ENCODE results near the gene NMNAT2. TPM values are rescaled to one million over a fixed set of nuclear protein-coding genes. Genes with fewer than 3 reads are reported as not detected.

Gene NMNAT2
- total RNA-seq, 4 donors from 2014 or later, result 1.7 to 2.8 (median 2.4) TPM

DNA sequence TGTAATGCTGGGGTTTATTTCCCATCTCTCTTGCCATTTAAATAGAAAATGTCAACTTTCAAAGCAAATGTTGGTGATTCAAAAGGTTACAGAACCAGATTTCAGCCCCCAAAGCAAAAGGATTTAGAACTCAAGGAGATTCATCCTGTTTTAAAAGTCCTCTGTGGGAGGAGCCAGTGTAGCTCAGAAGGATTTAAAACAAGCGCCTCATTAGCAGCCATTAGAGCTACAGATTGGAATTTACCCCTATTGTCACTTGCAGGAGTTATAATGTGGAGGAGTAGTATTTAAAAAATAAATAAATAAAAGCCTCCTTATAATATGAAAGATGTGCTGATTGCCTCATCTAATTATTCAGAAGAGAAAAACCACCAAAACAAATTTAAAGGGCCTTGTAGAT lies 124.3 kb downstream of the NMNAT2 start:
- DNase-seq (ENCODE audit: extremely low spot score), result no peak
- Histone ChIP-seq H3K9me3 (no peaks in the 10 kb centered on the region), H3K4me3 (no peak overlapping the region), H3K4me1 (peaks cover 12 to 23% (median 19%) of the 10 kb centered on the region in 4 donors), H3K27me3 (no peaks in the 10 kb centered on the region), H3K27ac (replicated peaks in 1 of 4) (no peak overlapping the region), H3K36me3 (no peaks in the 10 kb centered on the region)
- TF ChIP-seq EP300 (IDR thresholded peaks at IDR 0.05) (no peak), POLR2A (IDR thresholded peaks at IDR 0.05; ENCODE audit: low read depth) (no peak), POLR2AphosphoS5 (IDR thresholded peaks at IDR 0.05) (no peak)
- TF ChIP-seq, protein P1, sequence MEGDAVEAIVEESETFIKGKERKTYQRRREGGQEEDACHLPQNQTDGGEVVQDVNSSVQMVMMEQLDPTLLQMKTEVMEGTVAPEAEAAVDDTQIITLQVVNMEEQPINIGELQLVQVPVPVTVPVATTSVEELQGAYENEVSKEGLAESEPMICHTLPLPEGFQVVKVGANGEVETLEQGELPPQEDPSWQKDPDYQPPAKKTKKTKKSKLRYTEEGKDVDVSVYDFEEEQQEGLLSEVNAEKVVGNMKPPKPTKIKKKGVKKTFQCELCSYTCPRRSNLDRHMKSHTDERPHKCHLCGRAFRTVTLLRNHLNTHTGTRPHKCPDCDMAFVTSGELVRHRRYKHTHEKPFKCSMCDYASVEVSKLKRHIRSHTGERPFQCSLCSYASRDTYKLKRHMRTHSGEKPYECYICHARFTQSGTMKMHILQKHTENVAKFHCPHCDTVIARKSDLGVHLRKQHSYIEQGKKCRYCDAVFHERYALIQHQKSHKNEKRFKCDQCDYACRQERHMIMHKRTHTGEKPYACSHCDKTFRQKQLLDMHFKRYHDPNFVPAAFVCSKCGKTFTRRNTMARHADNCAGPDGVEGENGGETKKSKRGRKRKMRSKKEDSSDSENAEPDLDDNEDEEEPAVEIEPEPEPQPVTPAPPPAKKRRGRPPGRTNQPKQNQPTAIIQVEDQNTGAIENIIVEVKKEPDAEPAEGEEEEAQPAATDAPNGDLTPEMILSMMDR (IDR thresholded peaks at IDR 0.05), result no peak
- 100% methylated on average over 1 of the region's 1 CpG for WGBS
- intact Hi-C loops (cut with DNase I), result no loop called here

DNA sequence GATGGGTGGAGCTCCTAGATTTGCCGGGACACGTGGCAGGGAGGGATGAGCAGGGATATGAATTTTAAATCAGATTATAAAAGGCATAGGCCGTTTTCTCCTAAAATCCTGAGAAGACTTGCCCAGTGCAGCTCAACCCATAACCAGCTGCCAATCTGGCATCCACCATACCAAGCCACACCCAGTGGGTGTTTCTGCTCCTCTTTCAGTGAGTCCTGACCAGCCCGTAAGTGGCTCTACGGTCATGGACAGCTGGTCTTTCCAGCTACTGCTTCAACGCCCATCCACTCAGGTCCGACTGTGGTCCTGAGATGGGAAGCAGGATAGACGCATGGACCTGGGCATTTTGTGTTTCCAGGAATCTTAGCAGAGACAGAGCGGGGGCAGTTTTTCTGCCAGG lies 124.9 kb downstream of the NMNAT2 start:
- WGBS, result 90% methylated on average over 9 of the region's 9 CpGs
- intact Hi-C loops (cut with DNase I), result no loop called here
- DNase-seq (ENCODE audit: extremely low spot score), result no peak
- no peak for TF ChIP-seq EP300 (IDR thresholded peaks at IDR 0.05)
- no peak for TF ChIP-seq POLR2A (IDR thresholded peaks at IDR 0.05; ENCODE audit: low read depth)
- no peak for TF ChIP-seq POLR2AphosphoS5 (IDR thresholded peaks at IDR 0.05)
- TF ChIP-seq, protein P1 (IDR thresholded peaks at IDR 0.05), result no peak
- H3K36me3 ChIP-seq, result no peaks in the 10 kb centered on the region
- H3K27me3 ChIP-seq, result no peaks in the 10 kb centered on the region
- H3K4me3 ChIP-seq, result no peak overlapping the region
- H3K4me1 ChIP-seq, result peaks cover 13 to 23% (median 19%) of the 10 kb centered on the region in 4 donors
- H3K9me3 ChIP-seq, result no peaks in the 10 kb centered on the region
- no peak overlapping the region for H3K27ac ChIP-seq (replicated peaks in 1 of 4)

DNA sequence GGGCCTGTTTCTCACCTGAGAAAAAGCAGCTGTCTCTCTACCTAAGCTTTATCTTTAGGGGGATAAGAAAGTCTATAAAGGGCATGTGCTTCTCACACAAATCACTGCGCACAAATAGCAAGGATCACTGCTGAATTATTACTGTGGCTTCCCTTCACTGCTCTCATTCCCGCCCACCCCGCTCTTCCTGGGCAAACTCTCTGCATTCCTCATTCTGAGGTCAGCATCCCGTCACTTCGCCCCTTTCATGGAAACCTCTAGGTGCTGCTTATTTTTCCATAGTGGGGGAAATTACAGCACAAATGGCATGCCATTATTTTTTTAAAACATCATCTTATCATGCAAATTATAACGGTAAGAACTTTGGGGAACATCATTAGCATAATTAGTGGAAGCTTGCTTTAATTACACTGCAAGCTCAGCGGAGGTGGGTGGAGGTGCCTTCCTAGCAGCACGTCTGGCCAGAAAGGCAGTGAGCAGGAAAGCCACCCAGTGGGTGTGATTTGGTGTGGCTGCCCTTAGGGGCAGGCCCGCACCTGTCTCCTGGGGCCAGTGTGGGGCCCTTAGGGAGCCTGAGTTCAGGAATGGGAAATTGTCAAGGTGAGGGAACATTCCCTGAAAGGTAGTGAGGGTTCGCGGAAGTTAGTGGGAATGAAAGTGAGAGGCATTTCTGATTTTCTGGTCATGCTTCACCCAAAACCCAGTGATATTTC lies 126.2 kb downstream of the NMNAT2 start:
- H3K27ac ChIP-seq (replicated peaks in 1 of 4), result peak overlapping the region; percentile 51 to 73 (median 60)
- TF ChIP-seq EP300 (IDR thresholded peaks at IDR 0.05), result peak; percentile 43
- peak in 1 of 2 donors; percentile 15 for TF ChIP-seq POLR2AphosphoS5 (IDR thresholded peaks at IDR 0.05)
- TF ChIP-seq, protein P1 (IDR thresholded peaks at IDR 0.05), result no peak
- no peak for TF ChIP-seq POLR2A (IDR thresholded peaks at IDR 0.05; ENCODE audit: low read depth)
- intact Hi-C loops (cut with DNase I), result no loop called here
- WGBS, result 59% methylated on average over 11 of the region's 11 CpGs
- no peaks in the 10 kb centered on the region for H3K9me3 ChIP-seq
- no peak for DNase-seq (ENCODE audit: extremely low spot score)
- H3K27me3 ChIP-seq, result no peaks in the 10 kb centered on the region
- no peak overlapping the region for H3K4me3 ChIP-seq
- H3K4me1 ChIP-seq, result peaks cover 24 to 35% (median 29%) of the 10 kb centered on the region in 4 donors
- H3K36me3 ChIP-seq, result no peaks in the 10 kb centered on the region

- peaks cover 31 to 41% (median 33%) of the 10 kb centered on the region in 4 donors for H3K4me1 ChIP-seq
- no peak overlapping the region for H3K4me3 ChIP-seq
- H3K36me3 ChIP-seq, result no peaks in the 10 kb centered on the region
- DNase-seq (ENCODE audit: extremely low spot score), result no peak
- H3K27ac ChIP-seq (replicated peaks in 1 of 4), result peak overlapping the region; percentile 51 to 73 (median 60)
- intact Hi-C loops (cut with DNase I), result no loop called here
- 85% methylated on average over 4 of the region's 5 CpGs for WGBS
- no peaks in the 10 kb centered on the region for H3K9me3 ChIP-seq
- TF ChIP-seq POLR2A (IDR thresholded peaks at IDR 0.05; ENCODE audit: low read depth) (no peak), POLR2AphosphoS5 (IDR thresholded peaks at IDR 0.05) (no peak)
- H3K27me3 ChIP-seq, result no peaks in the 10 kb centered on the region
Measured at GRCh38 chr1:183291216-183291762, 126.9 kb downstream of the NMNAT2 start.

DNA sequence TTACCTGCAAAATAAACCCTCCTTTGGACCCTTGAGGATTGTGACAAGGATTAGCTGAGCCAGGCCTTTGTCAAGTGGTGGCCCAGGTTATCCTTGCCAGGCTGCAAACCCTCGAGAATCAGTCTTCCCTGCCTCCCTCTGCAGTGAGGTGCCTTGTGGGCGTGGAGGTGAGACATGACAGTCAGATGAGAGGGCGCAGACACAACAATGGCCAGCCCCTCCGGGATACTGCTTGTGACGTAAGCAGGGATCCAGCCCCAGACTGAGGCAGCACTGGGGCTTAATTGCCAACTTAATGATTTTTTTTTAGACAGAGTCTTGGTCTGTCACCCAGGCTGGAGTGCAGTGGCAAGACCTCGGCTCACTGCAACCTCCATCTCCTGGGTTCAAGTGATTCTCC lies 127.6 kb downstream of the NMNAT2 start:
- Histone ChIP-seq H3K4me3 (no peak overlapping the region), H3K27ac (replicated peaks in 1 of 4) (peak overlapping the region in 2 of 4 donors; percentile 8 to 53), H3K27me3 (no peaks in the 10 kb centered on the region), H3K4me1 (peaks cover 33 to 42% (median 36%) of the 10 kb centered on the region in 4 donors), H3K36me3 (no peaks in the 10 kb centered on the region), H3K9me3 (no peaks in the 10 kb centered on the region)
- intact Hi-C loops (cut with DNase I), result no loop called here
- no peak for TF ChIP-seq POLR2A (IDR thresholded peaks at IDR 0.05; ENCODE audit: low read depth)
- no peak for TF ChIP-seq POLR2AphosphoS5 (IDR thresholded peaks at IDR 0.05)
- TF ChIP-seq EP300 (IDR thresholded peaks at IDR 0.05), result no peak
- TF ChIP-seq, protein P1 (IDR thresholded peaks at IDR 0.05), result no peak
- WGBS, result 90% methylated on average over 6 of the region's 6 CpGs
- DNase-seq (ENCODE audit: extremely low spot score), result no peak
